Thyroid gland (tissue), 4 donors: Measurements from ENCODE around the gene UTY. TPM values are rescaled to one million over a fixed set of nuclear protein-coding genes. Genes with fewer than 3 reads are reported as not detected.

ENCODE experiments used
- DNase-seq, 2 donors: peaks; one replicate each; pipeline ENCODE4 v3.0.0-alpha.2; 2019
- H3K27ac ChIP-seq, 3 donors: fragments of 200-600 bp; sonication (generic); 1 replicate in 2 of 3; 2 replicates in 1 of 3; pipeline ENCODE4 v1.5.1; 2016 to 2019; ENCODE audit warnings: mild to moderate bottlenecking in 1 of 3, moderate library complexity in 1 of 3
- H3K27me3 ChIP-seq: fragments of 200-600 bp; sonication (generic); one replicate; pipeline ENCODE4 v1.5.1; 2019
- H3K36me3 ChIP-seq, 2 donors: fragments of 200-600 bp; sonication (generic); one replicate each; pipeline ENCODE4 v1.5.1; 2016 to 2019
- H3K4me1 ChIP-seq, 2 donors: fragments of 200-600 bp; sonication (generic); one replicate each; pipeline ENCODE4 v1.5.1; 2017 to 2019
- H3K4me3 ChIP-seq, 3 donors: fragments of 200-600 bp; sonication (generic); replicated peaks in 1 of 3; 1 replicate in 2 of 3; 2 replicates in 1 of 3; pipeline ENCODE4 v1.5.1; 2016; ENCODE audit warnings: mild to moderate bottlenecking in 1 of 3
- H3K9me3 ChIP-seq: fragments of 200-600 bp; sonication (generic); one replicate; pipeline ENCODE4 v1.5.1; 2017
- CTCF ChIP-seq, 6 experiments: fragments of 200-600 bp in 3 of 6; fragments of 450-650 bp in 3 of 6; sonication (generic) in 3 of 6; IDR thresholded peaks; one replicate each; pipeline ENCODE4 v1.5.1; 2016 to 2019; ENCODE audit warnings: antibody characterized with exemption in 6 of 6, mild to moderate bottlenecking in 2 of 6, inconsistent platforms in 1 of 6, moderate library complexity in 1 of 6
- POLR2A ChIP-seq, 2 donors: fragments of 450-650 bp; IDR thresholded peaks; one replicate each; pipeline ENCODE4 v1.6.1; 2017; ENCODE audit warnings: antibody characterized with exemption in 2 of 2, mild to moderate bottlenecking in 2 of 2, moderate library complexity in 1 of 2
- WGBS, 2 donors: methylation state at CpG; one replicate each; pipeline ENCODE4 v1.1.5; 2017; 5-methylcytosine and 5-hydroxymethylcytosine counted together
- intact Hi-C: fragments of 100-400 bp; cut with DNase I; formaldehyde crosslinking; loops from one replicate; pipeline ENCODE4 v1.15.1; 2023
- total RNA-seq, 4 donors: library from RNA; depleted of rRNA; stranded (reverse); fragments of >200 nt; gene quantifications; one replicate each; pipeline ENCODE4 v1.2.3, GENCODE V29; 2016

Gene UTY
- 100 to 1,000 TPM in 1 of 4 donors, 10 to 100 TPM in 1, under 1 TPM in 1, not detected in 1; 0.27 to 113 (median 57.1) TPM for total RNA-seq

- intact Hi-C loops, result no loop called here
- H3K27ac ChIP-seq, result peak within 1 kb of the TSS in 1 of 3 donors; percentile 96
Measured at GRCh38 chrY:13479828-13480227, at the start of gene UTY. UTY (minus strand) TSS chrY:13480033; CDS start chrY:13479665, 368 bp downstream.

GRCh38 chrY:13520474-13520873, 40.6 kb upstream of the UTY start:
- 35 to 44% methylated on average over 1 of the region's 1 CpG for WGBS, 2 donors
- no peaks in the 10 kb centered on the region for H3K27me3 ChIP-seq
- H3K36me3 ChIP-seq, result no peaks in the 10 kb centered on the region
- H3K27ac ChIP-seq, result no peak overlapping the region
- intact Hi-C loops, result no loop called here
- DNase-seq, result no peak
- TF ChIP-seq POLR2A (IDR thresholded peaks at IDR 0.05), result no peak
- TF ChIP-seq CTCF (IDR thresholded peaks at IDR 0.05), result no peak
- no peak overlapping the region for H3K4me3 ChIP-seq
- H3K9me3 ChIP-seq, result no peaks in the 10 kb centered on the region
- no peaks in the 10 kb centered on the region for H3K4me1 ChIP-seq

More at GRCh38 chrY:13479828-13480227, at the start of gene UTY:
- H3K9me3 ChIP-seq, result no peaks in the 10 kb centered on the region
- peak; percentile 86 to 88 for DNase-seq
- peak within 1 kb of the TSS in 2 of 3 donors; percentile 59 to 91 for H3K4me3 ChIP-seq
- no peaks in the 10 kb centered on the region for H3K36me3 ChIP-seq
- no peaks in the 10 kb centered on the region for H3K27me3 ChIP-seq
- no peaks in the 10 kb centered on the region for H3K4me1 ChIP-seq
- WGBS, 2 donors, result 0% methylated on average over 1 to 5 of the region's 18 CpGs
- TF ChIP-seq POLR2A (IDR thresholded peaks at IDR 0.05) (no peak), CTCF (IDR thresholded peaks at IDR 0.05) (no peak)

GRCh38 chrY:13501215-13501614, 21.4 kb upstream of the UTY start:
- Histone ChIP-seq H3K4me3 (no peak overlapping the region), H3K27me3 (no peaks in the 10 kb centered on the region), H3K9me3 (no peaks in the 10 kb centered on the region), H3K4me1 (no peaks in the 10 kb centered on the region), H3K27ac (no peak overlapping the region), H3K36me3 (no peaks in the 10 kb centered on the region)
- intact Hi-C loops, result no loop called here
- WGBS, 2 donors, result 75 to 91% methylated on average over 1 of the region's 1 CpG
- TF ChIP-seq POLR2A (IDR thresholded peaks at IDR 0.05), result no peak
- TF ChIP-seq CTCF (IDR thresholded peaks at IDR 0.05), result no peak
- DNase-seq, result no peak

GRCh38 chrY:13493737-13494136, 13.9 kb upstream of the UTY start:
- H3K4me1 ChIP-seq, result no peaks in the 10 kb centered on the region
- no peaks in the 10 kb centered on the region for H3K36me3 ChIP-seq
- DNase-seq, result peak; percentile 5 to 17
- H3K27me3 ChIP-seq, result no peaks in the 10 kb centered on the region
- no peak overlapping the region for H3K27ac ChIP-seq
- WGBS, 2 donors, result 49 to 61% methylated on average over 3 of the region's 3 CpGs
- H3K9me3 ChIP-seq, result no peaks in the 10 kb centered on the region
- no peak for TF ChIP-seq CTCF (IDR thresholded peaks at IDR 0.05)
- no peak for TF ChIP-seq POLR2A (IDR thresholded peaks at IDR 0.05)
- no peak overlapping the region for H3K4me3 ChIP-seq
- intact Hi-C loops, result no loop called here

- no peak for DNase-seq
- Histone ChIP-seq H3K4me3 (no peak overlapping the region), H3K36me3 (no peaks in the 10 kb centered on the region), H3K9me3 (no peaks in the 10 kb centered on the region), H3K27me3 (no peaks in the 10 kb centered on the region), H3K27ac (no peak overlapping the region), H3K4me1 (no peaks in the 10 kb centered on the region)
- 96 to 100% methylated on average over 2 of the region's 2 CpGs for WGBS, 2 donors
- intact Hi-C loops, result no loop called here
- no peak for TF ChIP-seq CTCF (IDR thresholded peaks at IDR 0.05)
- no peak for TF ChIP-seq POLR2A (IDR thresholded peaks at IDR 0.05)
Measured at GRCh38 chrY:13492408-13492807, 12.6 kb upstream of the UTY start.
